GM19239 (cell line): ENCODE measurements around the gene TBC1D2B.
A peak's percentile ranks its signal among the peaks of the same experiment; 100 is the strongest.

Experiments used
- DNase-seq: peaks from one replicate; pipeline ENCODE4 v3.0.0; 2011; ENCODE audit warnings: low spot score; ENCODE audit not compliant: insufficient read length
- FAIRE-seq: peaks from 2 replicates; lab custom pipeline; 2011; peaks lifted over from hg19 to GRCh38; lab: Jason Lieb, UNC

Gene TBC1D2B

GRCh38 chr15:78037779-78038305 is 39.7 kb downstream of the TBC1D2B start:
- FAIRE-seq (peak; percentile 18), DNase-seq (no peak)

DNA sequence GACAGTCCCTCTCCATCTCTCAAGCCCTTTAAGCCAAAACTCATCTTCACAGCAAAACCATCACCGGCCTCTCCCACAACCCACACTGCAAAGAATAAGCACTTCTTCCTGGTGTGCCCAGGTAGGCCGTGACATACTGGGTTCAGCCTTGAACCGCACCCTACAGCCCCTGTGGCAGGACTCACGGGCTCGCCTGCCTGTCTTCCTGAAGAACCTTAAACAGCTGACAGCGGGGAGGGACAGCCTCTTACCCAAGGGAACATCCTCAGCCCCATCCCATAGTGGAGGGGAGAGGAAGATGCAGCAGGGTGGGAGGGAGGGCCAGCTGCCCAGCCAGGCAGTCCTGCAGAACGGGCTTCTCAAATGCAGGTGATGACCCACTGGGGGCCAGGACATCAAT is 40.2 kb downstream of the TBC1D2B start:
- FAIRE-seq = no peak
- no peak for DNase-seq

DNA sequence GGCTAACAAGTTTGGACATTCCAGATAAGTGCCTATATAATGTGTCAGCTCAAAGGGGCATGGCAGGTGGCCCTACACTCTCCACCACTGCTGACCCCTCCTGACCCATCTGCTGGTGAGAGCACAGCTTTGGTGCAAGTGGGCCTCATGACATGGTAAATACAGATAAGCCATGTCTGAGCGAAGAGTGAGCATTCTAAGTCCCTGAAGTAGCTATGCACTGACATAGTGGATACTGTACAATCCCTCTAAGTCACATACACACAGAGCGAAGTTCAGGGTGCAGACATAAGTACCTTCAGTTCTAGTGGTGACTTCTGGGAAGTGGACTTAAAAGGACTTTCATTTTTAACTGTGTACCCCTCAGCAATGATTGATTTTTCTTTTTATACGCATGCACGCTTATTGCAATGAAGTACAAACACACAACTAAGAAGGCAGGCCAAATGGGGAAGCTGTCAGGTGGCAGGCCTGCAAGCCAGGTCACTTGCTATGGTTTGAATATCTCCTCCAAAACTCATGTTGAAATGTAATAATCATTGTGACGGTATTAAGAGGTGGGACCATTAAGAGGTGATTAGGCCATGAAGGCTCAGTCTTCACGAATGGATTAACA is 41.5 kb downstream of the TBC1D2B start:
- FAIRE-seq = no peak
- DNase-seq = no peak

DNA sequence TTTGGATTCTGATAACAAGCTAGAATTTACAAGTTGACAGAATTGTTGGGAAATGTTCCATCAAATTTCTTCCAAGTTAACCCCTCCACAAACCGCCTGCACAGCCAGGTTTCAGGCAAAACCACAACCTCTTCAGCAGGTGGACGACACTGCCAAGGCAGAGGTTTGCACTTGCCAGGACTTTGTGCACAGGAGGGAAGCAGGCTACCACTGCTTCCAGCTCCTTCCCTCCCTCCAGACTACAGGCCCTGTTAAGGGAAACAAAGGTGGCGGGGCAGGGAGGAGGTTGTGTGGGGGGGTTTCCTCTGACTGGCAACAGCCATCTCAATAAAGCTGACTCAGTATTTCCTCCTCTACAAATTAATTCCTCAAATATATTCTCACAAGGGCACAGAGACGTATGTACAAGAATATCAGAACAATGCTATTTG is 42.2 kb downstream of the TBC1D2B start:
- peak; percentile 35 for FAIRE-seq
- no peak for DNase-seq

DNA sequence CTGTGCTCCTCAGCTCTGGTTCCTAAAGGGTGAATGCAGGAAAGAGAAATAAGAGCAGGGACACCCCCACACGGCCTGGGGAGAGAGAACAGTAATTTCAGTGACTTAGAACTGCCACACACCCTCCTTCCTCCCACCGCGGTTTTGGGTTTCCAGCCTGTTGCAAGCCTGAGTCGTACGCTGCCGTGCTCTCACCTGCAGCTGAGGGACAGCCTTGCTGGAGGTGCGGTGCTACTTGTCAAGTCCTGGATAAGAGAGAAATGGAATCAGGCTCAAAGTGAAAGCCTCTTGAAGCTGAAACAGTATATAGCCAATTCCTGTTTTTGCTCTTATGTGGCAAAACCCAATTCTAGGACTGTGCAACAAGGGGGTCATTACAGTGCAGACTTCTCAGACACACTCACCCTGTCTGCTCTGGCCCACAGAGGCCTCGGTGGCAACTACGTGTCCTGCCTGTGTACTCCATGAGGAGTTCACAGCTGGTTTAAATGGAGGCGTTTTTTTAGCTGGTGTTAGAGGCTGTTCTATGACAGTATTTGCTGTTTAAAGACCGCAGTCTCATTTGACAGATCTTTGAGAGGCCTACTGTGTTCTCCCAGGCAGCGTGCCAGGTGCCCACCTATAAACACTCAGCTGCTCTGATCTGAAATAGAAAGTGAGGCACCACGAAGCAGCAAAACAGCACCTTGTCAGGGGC is 42.9 kb downstream of the TBC1D2B start:
- FAIRE-seq (peak; percentile 89), DNase-seq (no peak)

DNA sequence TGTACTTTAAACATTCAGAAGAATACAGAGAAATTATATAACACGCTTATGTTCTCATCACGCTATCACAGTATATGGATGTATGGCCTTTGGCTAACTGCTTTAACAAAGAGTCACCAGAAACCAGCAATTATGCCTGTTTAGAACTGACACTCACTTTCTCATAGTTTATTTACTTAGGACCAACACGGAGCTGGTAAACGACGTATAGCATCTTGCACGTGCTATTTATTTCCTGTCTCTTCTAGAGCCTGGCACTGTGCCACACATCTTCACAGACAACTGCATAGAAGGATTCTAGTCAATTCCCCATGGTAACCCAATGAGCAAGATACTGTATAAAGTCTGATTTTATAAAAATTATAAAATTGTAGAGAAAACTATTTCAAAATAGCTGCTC is 43.6 kb downstream of the TBC1D2B start:
- DNase-seq (no peak), FAIRE-seq (peak; percentile 35)

- no peak for DNase-seq
- peak; percentile 93 for FAIRE-seq
Measured at GRCh38 chr15:78032671-78033070, 44.8 kb downstream of the TBC1D2B start.

GRCh38 chr15:78024883-78025282 is 52.6 kb downstream of the TBC1D2B start:
- DNase-seq = no peak
- FAIRE-seq = no peak

- DNase-seq (no peak), FAIRE-seq (no peak)
Measured at GRCh38 chr15:78024519-78024870, 53.0 kb downstream of the TBC1D2B start.

DNA sequence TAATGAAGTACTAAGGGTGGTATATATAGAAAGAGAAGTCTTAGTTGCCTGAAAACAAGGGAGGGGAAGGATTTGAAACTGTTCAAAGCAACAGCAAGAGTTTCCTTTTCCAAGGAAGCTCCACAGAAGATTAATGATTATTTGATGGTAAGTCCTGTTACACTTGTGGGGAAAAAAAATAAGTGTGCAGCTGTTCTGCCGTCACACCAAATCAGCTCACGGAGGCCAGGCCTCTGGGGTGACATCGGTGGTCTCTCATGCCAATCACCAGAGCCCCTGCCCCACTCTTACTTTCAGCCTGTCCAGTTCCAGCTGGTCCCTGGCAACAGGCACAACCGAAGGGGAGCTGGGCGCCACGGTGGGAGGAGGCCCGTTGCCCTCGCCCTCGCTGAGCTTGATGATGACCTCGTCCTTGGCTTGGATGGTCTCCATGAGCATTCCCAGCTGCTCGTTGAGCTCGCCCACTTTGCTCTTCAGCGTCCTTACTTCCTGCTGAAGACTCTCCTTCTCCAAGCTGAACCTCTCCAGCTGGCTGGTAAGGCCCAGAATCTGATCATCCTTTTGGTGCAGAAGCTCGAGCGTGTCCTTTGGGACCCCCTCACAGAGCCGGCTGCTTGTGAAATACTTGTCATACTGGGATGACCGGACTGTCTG is 53.5 kb downstream of the TBC1D2B start:
- FAIRE-seq (no peak), DNase-seq (no peak)

DNA sequence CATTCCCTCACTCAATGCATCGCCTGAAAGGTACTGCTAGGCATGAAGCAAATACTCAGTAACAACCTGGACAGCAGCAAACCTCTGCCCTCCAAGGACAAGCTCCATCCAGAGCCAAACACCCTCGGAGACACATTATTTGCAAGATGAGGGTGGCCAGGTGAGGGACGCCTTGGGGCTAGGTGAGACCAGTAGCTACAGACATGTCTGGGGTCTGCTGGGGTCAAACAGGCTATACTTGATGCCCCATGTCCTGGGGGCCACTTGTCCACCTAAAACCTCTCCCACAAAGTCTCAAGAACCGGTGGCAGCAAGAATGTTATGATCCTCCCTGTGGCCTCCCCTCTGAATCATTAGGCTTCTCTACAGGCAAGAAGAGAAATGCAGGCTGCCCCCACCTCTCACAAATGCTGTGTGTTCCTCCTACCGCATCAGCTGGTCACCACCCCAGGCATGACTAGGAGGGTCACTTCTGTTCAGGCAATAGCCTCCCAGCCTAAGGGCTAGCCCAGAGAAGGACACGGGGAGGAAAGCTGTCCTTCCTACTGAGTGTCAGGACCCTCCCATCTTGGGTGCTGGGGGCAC is 54.3 kb downstream of the TBC1D2B start:
- DNase-seq (no peak), FAIRE-seq (no peak)

- FAIRE-seq = no peak
Measured at GRCh38 chr15:78021761-78022160, 55.8 kb downstream of the TBC1D2B start.

GRCh38 chr15:78020007-78020406 is 57.5 kb downstream of the TBC1D2B start:
- DNase-seq (no peak), FAIRE-seq (no peak)

More at GRCh38 chr15:78021761-78022160, 55.8 kb downstream of the TBC1D2B start:
- DNase-seq = no peak

GRCh38 chr15:78018946-78019644 is 58.4 kb downstream of the TBC1D2B start:
- DNase-seq (no peak), FAIRE-seq (peak; percentile 84)

DNA sequence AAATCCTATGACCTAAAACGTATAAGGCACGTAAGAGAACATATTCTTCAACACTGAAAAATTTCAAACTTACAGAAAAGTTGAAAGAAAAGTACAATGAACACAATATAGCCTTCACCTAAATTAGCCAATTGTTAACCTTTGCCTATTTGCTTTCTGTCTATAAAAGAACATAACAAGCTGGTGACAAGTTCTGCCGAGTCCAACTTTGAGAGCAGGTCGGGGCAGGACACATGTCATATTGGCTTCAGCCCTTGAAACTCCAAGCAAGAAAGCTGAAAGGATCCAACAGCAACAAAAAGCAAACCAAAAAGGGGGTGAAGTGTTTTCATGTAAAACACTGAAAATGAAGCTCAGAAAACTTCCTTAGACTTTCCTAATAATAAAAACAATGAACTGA is 59.1 kb downstream of the TBC1D2B start:
- peak; percentile 66 for FAIRE-seq

GRCh38 chr15:78016860-78017259 is 60.7 kb downstream of the TBC1D2B start:
- no peak for DNase-seq
- no peak for FAIRE-seq

More for the DNA sequence above, 59.1 kb downstream of the TBC1D2B start:
- no peak for DNase-seq

- FAIRE-seq = no peak
- DNase-seq = no peak
Measured at GRCh38 chr15:78012643-78013077, 64.9 kb downstream of the TBC1D2B start.

GRCh38 chr15:78010067-78010466 is 67.4 kb downstream of the TBC1D2B start:
- DNase-seq (no peak), FAIRE-seq (no peak)

DNA sequence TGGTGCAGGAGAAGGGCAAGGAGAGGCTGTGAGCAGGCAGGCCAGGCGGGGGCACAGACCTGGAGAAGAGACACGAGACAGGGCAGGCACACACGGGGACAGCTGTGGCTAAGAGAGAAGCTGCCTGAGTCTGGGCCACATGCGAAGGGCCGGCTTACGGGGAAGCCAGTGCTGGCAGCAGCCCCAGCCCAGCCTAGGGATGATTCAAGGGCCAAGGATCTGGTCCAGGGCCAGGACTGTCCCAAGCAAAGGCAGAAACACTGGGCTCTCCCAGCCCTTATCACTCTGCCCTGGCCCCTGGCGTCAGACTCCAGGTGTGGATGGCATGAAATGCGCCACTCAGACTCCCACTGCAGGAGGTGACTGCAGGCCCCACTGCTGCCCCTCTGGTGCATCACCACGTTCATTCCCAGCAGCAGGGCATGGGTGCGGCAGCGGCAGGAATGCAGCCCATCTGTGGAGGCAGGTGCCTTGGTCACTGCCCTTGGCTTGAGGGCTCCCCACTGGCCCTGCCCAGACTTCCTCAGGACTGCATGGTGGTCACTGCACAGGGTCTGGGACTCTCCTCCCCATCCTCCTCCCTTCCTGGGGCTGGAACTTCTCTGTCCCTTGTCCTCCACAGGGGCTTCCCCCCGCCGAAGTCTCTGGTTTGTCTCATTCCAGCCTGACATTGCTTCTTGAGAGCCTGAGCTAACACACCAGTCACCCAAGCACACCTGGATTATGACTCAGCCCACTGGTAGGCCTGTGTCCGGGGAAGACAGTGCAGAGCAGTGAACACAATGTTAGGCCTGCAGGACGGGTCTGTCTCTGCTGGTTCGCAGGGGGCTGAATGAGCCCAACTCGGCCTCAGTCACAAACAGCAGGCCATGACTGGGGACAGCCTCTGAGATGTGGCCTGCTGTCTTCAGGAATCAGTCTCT is 69.3 kb downstream of the TBC1D2B start:
- DNase-seq (no peak), FAIRE-seq (no peak)
